IMR-90 (cell line): ENCODE data around the gene GBP3. TPM values are rescaled to one million over a fixed set of nuclear protein-coding genes. Genes with fewer than 3 reads are reported as not detected.
A peak's percentile ranks its signal among the peaks of the same experiment; 100 is the strongest.

Experiments
- ATAC-seq: fragments of 200-7000 bp; cut with Tn5 transposase; 2 replicates; pipeline ENCODE4 v1.9.1; 2020; ENCODE audit warnings: low read depth, mild to moderate bottlenecking, moderate library complexity
- BruUV-seq: library from RNA; stranded (reverse); fragments of 400-500 nt; replicated peaks from 2 replicates; lab custom pipeline; 2021; lab: Mats Ljungman, UMichigan
- CTCF ChIA-PET: fragments of 300-600 bp; formaldehyde crosslinking; extraction: SDS; loops from one replicate; lab custom pipeline; 2021; ENCODE audit warnings: antibody characterized with exemption; lab: Yijun Ruan, JAX
- POLR2A ChIA-PET: fragments of 300-600 bp; sonication (Branson Sonifier 250); formaldehyde crosslinking; loops from one replicate; lab custom pipeline; 2022; ENCODE audit warnings: antibody characterized with exemption; ENCODE audit not compliant: unreplicated experiment; lab: Charles Lee
- DNase-seq: peaks from one replicate; pipeline ENCODE4 v3.0.0; 2013
- H2AFZ ChIP-seq: replicated peaks from 2 replicates; pipeline ENCODE3; 2013; ENCODE audit warnings: low read length, mild to moderate bottlenecking; ENCODE audit not compliant: poor library complexity
- H2AK5ac ChIP-seq: 2 replicates; pipeline ENCODE4 v1.6.1; 2013; ENCODE audit warnings: low read depth, low read length, inconsistent platforms
- H2AK9ac ChIP-seq: replicated peaks from 2 replicates; pipeline ENCODE3; 2013; ENCODE audit warnings: mild to moderate bottlenecking, low read depth, low read length, moderate library complexity; ENCODE audit not compliant: poor library complexity
- H2BK120ac ChIP-seq: 2 replicates; pipeline ENCODE4 v1.6.1; 2013; ENCODE audit warnings: low read depth, low read length, inconsistent platforms
- H2BK15ac ChIP-seq: 3 replicates; pipeline ENCODE4 v1.6.1; 2013; ENCODE audit warnings: low read depth, low read length, inconsistent platforms
- H2BK20ac ChIP-seq: 2 replicates; pipeline ENCODE4 v1.6.1; 2013; ENCODE audit warnings: low read depth, mild to moderate bottlenecking, inconsistent platforms, low read length, moderate library complexity
- H2BK5ac ChIP-seq: 2 replicates; pipeline ENCODE4 v1.6.1; 2013; ENCODE audit warnings: mild to moderate bottlenecking, low read depth, low read length, inconsistent platforms; ENCODE audit not compliant: poor library complexity, severe bottlenecking
- H3K14ac ChIP-seq: replicated peaks from 2 replicates; pipeline ENCODE4 v1.6.1; 2013; ENCODE audit warnings: low read depth, low read length, inconsistent platforms
- H3K18ac ChIP-seq: 2 replicates; pipeline ENCODE4 v1.6.1; 2013; ENCODE audit warnings: low read depth, low read length, control low read depth
- H3K23ac ChIP-seq: 2 replicates; pipeline ENCODE4 v1.6.1; 2013; ENCODE audit warnings: low read depth, low read length, inconsistent platforms
- H3K27ac ChIP-seq: 2 replicates; pipeline ENCODE4 v1.5.1; 2013; ENCODE audit warnings: mild to moderate bottlenecking, control low read depth, low read length; ENCODE audit not compliant: insufficient read depth
- H3K27me3 ChIP-seq: 2 replicates; pipeline ENCODE4 v1.6.1; 2013; ENCODE audit warnings: low read length; ENCODE audit not compliant: control insufficient read depth, insufficient read depth
- H3K36me3 ChIP-seq: 2 replicates; pipeline ENCODE4 v1.6.1; 2013; ENCODE audit warnings: low read length, mixed read lengths; ENCODE audit not compliant: control insufficient read depth, insufficient read depth
- H3K4ac ChIP-seq: 2 replicates; pipeline ENCODE4 v1.6.1; 2013; ENCODE audit warnings: low read depth, low read length, inconsistent platforms
- H3K4me1 ChIP-seq: 2 replicates; pipeline ENCODE4 v1.6.1; 2013; ENCODE audit warnings: low read length, mixed read lengths; ENCODE audit not compliant: control insufficient read depth, insufficient read depth
- H3K4me2 ChIP-seq: 2 replicates; pipeline ENCODE4 v1.6.1; 2013; ENCODE audit warnings: low read depth, mild to moderate bottlenecking, control low read depth, low read length, moderate library complexity
- H3K4me3 ChIP-seq: 2 replicates; pipeline ENCODE4 v1.5.1; 2013; ENCODE audit warnings: low read depth, mild to moderate bottlenecking, control low read depth, low read length, moderate library complexity; ENCODE audit not compliant: insufficient read depth
- H3K56ac ChIP-seq: 2 replicates; pipeline ENCODE4 v1.6.1; 2013; ENCODE audit warnings: low read length, inconsistent platforms; ENCODE audit not compliant: insufficient read depth; ENCODE audit errors: extremely low read depth
- H3K79me1 ChIP-seq, 2 experiments: 2 replicates each; pipeline ENCODE4 v1.6.1; 2013; ENCODE audit warnings: low read length in 2 of 2, inconsistent platforms in 1 of 2, low read depth in 1 of 2
- H3K9ac ChIP-seq: 2 replicates; pipeline ENCODE4 v1.6.1; 2013; ENCODE audit warnings: low read depth, low read length, control low read depth
- H3K9me1 ChIP-seq: 2 replicates; pipeline ENCODE4 v1.6.1; 2013; ENCODE audit warnings: low read length, inconsistent platforms; ENCODE audit not compliant: insufficient read depth
- H3K9me3 ChIP-seq: 2 replicates; pipeline ENCODE4 v1.6.1; 2013; ENCODE audit warnings: low read length; ENCODE audit not compliant: control insufficient read depth, insufficient read depth
- H4K20me1 ChIP-seq: 2 replicates; pipeline ENCODE4 v1.6.1; 2013; ENCODE audit warnings: low read length, inconsistent platforms; ENCODE audit not compliant: insufficient read depth
- H4K5ac ChIP-seq: 2 replicates; pipeline ENCODE4 v1.6.1; 2013; ENCODE audit warnings: mild to moderate bottlenecking, low read depth, low read length, control low read depth
- H4K8ac ChIP-seq, 2 experiments: 2 replicates each; pipeline ENCODE4 v1.6.1; 2013; ENCODE audit warnings: low read depth in 2 of 2, low read length in 2 of 2, control low read depth in 1 of 2, inconsistent platforms in 1 of 2
- H4K91ac ChIP-seq: 2 replicates; pipeline ENCODE4 v1.6.1; 2013; ENCODE audit warnings: low read depth, low read length, inconsistent platforms; ENCODE audit not compliant: insufficient read depth
- FOS ChIP-seq: fragments of 150-350 bp; IDR thresholded peaks from 2 replicates; pipeline ENCODE4 v1.6.1; 2016; ENCODE audit warnings: low read depth, low read length
- RAD21 ChIP-seq: IDR thresholded peaks from 2 replicates; pipeline ENCODE4 v1.6.1; 2012; ENCODE audit warnings: low read length, improper control_type of control experiment
- WGBS, 2 experiments: methylation state at CpG; one replicate each; pipeline versions ENCODE4 v1.1.5 to v1.1.7; 2013; ENCODE audit warnings: missing lambda C conversion rate in 2 of 2; ENCODE audit not compliant: insufficient read length in 1 of 2; ENCODE audit errors: extremely low coverage in 2 of 2; 5-methylcytosine and 5-hydroxymethylcytosine counted together
- dilution Hi-C: fragments of 300-500 bp; cut with HindIII; formaldehyde crosslinking; loops from one replicate; pipeline ENCODE4 v1.14.3; 2018; ENCODE audit warnings: low sequenced_read_pairs; ENCODE audit not compliant: unreplicated experiment
- in situ Hi-C: fragments of 300-500 bp; cut with MboI; formaldehyde crosslinking; loops from 3 replicates; pipeline ENCODE4 v1.14.3; 2019; ENCODE audit warnings: low sequenced_read_pairs, inconsistent platforms, mixed read lengths
- intact Hi-C: fragments of 100-400 bp; cut with micrococcal nuclease; formaldehyde crosslinking; loops from 2 replicates; pipeline ENCODE4 v1.10.0; 2022
- polyA plus RNA-seq, 3 experiments: library from polyadenylated mRNA; depleted of rRNA; stranded (reverse); fragments of >200 nt; gene quantifications; 2 replicates each; pipeline ENCODE4 v1.2.3, GENCODE V29; 2012; ENCODE audit warnings: low replicate concordance in 1 of 3
- total RNA-seq: library from RNA; depleted of rRNA; stranded (reverse); fragments of >200 nt; gene quantifications from 2 replicates; pipeline ENCODE4 v1.2.3, GENCODE V29; 2012

GBP3 gene
- total and polyA plus RNA-seq, 2 of the 4 experiments (the other 2 are of a cell fraction): 21.9 to 50.0 TPM

DNA sequence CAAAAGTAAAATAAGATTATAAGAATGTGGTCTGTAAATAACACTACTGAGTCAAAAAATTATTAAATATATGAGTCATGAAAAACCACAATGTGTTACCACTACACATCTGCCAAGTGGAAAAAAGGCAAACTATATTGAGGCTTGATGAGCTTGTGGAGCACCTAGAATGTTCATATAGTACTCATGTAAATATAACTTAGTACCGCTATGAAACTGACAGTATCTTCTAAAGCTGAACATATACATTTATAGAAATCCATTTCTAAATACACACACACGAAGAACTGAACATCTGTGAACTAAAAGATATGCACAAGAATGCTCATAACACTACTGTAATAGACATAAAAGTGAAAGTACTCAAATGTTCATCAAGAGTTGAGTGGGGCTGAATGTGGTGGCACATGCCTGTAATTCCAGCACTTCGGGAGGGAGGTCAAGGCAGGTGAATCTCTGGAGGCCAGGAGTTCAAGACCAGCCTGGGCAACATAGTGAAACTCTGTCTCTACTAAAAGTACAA, 18.5 kb upstream of the GBP3 start:
- H3K56ac ChIP-seq: no peak overlapping the region
- no peak overlapping the region for H4K8ac ChIP-seq
- ChIA-PET POLR2A (no interaction called here), CTCF (interaction anchor here (1.1 kb wide), 1 partner anchor 24 kb away, joined by 4 read pairs; the partner anchor contains the start of gene GBP1)
- no peak overlapping the region for H3K27ac ChIP-seq
- H3K9me1 ChIP-seq: no peaks in the 10 kb centered on the region
- peak overlapping the region; percentile 29 for H2BK5ac ChIP-seq
- DNase-seq: peak; percentile 88
- H2AFZ ChIP-seq: no peak overlapping the region
- no peak overlapping the region for H3K18ac ChIP-seq
- dilution Hi-C loops (no loop called here), in situ Hi-C loops (no loop called here), intact Hi-C loops (no loop called here)
- no peak overlapping the region for H2BK15ac ChIP-seq
- H3K79me1 ChIP-seq: no peaks in the 10 kb centered on the region
- H3K4me3 ChIP-seq: no peak overlapping the region
- H3K4ac ChIP-seq: no peak overlapping the region
- H4K20me1 ChIP-seq: no peaks in the 10 kb centered on the region
- H3K4me1 ChIP-seq: no peaks in the 10 kb centered on the region
- no peak overlapping the region for H2AK5ac ChIP-seq
- H3K9ac ChIP-seq: no peak overlapping the region
- no peak overlapping the region for H4K91ac ChIP-seq
- H3K9me3 ChIP-seq: no peaks in the 10 kb centered on the region; the same call in 1 of the 2 replicates
- TF ChIP-seq RAD21 (no peak), FOS (peak; percentile 39; the same call in 1 of the 2 replicates)
- no peak overlapping the region for H3K14ac ChIP-seq
- H2BK120ac ChIP-seq: no peak overlapping the region
- ATAC-seq: peak; percentile 87
- no peaks in the 10 kb centered on the region for H3K27me3 ChIP-seq
- no peak overlapping the region for H4K5ac ChIP-seq
- no peak overlapping the region for H2BK20ac ChIP-seq
- no TSS peak for BruUV-seq
- no CpG with 5 or more reads among the region's 3 CpGs for WGBS, 2 experiments
- H3K23ac ChIP-seq: no peak overlapping the region
- H3K36me3 ChIP-seq: no peaks in the 10 kb centered on the region
- H3K4me2 ChIP-seq: no peak overlapping the region; the same call in 1 of the 2 replicates
- H2AK9ac ChIP-seq: no peak overlapping the region
